Medulla oblongata (tissue), 1 donor: ENCODE results near the gene ENOX2.

Experiments
- DNase-seq: peaks from one replicate; pipeline ENCODE4 v3.0.0-alpha.2; 2015; ENCODE audit errors: extremely low spot score

The ENOX2 gene

GRCh38 chrX:130700629-130701028, 202.4 kb downstream of the ENOX2 start:
- no peak for DNase-seq

DNA sequence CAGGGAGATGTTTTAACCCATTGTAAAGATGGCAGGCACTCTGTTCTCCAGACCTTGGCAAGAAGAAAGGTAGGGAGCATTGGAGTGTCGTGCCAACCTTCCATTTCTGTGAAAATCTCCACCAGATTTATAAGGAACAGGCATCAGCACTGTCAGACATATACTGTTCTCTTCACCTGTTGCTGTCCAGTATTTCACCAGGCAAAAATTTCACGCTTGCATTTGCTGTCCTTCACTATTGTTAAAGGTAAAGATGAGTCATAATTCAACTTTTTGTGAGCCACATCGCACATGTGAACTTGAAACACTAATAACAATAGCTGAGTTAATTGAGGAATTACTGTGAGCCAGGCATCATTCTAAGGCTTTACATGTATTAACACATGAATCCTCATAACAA, 203.4 kb downstream of the ENOX2 start:
- DNase-seq = no peak

DNA sequence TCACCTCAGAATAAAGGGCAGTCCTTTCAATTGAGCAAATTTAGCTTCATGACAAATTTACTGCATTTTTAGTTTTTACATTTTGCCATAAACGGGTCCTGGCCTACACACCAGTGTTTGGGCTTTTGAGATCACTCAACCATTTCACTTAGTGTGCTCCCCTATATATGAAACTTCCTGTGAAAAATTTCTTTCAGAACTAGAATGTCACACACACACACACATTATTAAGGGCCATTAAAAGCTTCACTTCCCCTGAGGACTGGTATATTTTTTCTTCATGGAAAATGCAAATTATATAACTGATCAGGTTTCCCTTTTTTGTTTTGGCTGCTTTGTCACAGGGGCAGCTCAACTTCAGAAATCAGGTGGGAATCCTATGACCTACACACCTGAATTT, 206.5 kb downstream of the ENOX2 start:
- DNase-seq = no peak

DNA sequence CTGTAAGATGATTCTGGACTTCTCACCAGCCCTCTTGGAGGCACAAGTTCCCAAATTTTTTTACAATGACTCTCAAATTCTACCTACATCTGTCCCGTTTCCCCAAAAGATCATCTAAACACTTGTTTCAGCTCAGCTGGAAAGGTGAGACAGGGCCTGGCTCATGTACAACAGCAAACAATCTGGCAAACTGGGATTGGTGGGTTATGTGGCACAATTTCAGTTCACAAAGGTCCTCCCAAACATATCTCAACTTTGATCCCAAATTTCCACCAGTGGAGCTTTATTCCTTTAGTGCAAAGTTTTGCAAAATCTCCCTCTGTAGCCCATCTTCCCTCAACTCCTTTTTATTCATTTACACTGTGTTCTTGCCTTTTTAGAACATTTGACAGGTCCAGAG, 207.1 kb downstream of the ENOX2 start:
- DNase-seq = no peak

- no peak for DNase-seq
Observed at GRCh38 chrX:130694983-130695382, 208.0 kb downstream of the ENOX2 start.

GRCh38 chrX:130691576-130691975, 211.4 kb downstream of the ENOX2 start:
- no peak for DNase-seq

DNA sequence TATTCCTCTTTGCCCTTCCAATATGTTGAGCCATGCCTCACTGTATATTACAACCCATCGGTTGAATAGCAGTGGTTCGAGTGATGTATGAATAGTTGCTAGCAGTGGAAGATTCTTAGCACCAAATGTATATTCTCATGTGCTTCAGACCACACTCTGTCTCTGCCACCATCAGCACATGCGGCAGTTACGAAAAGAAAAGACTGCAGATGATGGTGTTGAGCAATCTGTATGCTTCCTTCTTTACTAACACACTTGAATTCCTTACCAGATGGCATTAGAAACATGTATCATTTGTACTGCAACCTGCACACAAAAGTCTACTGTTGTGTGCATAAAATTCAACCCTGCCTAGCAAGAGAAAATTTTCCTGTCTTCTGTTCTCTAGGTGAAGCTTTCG, 214.6 kb downstream of the ENOX2 start:
- no peak for DNase-seq

DNA sequence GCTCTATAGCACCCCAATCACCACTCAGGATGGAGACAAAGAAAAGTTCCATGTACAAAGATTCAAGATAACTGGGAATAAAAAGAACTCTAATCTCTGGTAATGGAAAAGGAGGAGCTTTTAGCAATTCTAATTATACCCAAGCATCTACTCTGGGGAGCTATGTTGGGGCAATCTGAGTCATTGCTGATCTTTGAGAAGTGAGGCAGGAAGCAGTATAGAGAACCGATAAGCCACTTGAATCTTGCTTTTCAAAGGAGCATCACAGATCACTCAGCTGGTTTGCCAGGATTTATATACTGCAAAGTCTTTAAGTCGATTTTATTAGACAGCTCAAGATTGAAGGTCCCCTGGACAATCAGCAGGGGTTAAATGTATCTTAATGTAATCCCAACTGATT, 220.0 kb downstream of the ENOX2 start:
- DNase-seq = no peak

GRCh38 chrX:130680164-130681035, 222.6 kb downstream of the ENOX2 start:
- DNase-seq = no peak

DNA sequence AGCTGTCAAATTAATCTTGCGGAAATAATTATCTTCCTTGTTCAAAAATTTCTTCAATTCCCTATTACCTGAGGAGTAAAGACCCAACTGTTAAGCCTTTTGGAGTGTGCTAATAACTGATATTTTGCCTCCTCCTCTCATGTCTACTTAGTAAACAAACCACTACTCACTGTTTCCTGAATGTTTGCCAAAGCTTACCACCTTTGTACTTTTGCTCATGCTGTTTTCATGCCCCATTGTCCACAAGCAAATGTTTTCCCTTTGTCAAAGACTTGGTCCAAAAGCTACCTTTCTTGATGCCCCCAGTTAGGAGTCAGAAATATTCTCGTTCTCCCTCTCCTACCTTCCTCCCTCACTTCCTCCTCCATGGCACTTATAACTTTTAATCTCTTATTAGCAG, 226.1 kb downstream of the ENOX2 start:
- no peak for DNase-seq

DNA sequence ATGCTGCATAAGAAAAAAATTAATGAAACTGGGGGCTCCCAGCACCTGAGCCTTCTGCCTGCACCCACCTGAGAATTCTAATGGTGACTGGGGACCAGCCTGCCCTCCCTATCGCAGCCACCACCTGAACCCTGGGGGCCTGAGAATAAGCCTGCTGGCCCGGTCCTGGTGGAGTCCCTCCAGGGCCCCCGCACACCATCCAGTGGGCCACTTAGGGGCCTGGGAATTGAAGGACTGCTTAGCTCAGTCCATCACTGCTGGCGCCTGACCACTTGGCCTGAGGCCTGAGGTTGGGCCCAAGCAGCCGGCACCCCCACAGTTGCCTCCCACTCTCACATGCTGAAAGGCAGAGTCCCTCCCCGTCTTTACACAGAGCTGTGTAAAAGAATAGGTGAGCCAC, 230.8 kb downstream of the ENOX2 start:
- no peak for DNase-seq

GRCh38 chrX:130669233-130669632, 233.8 kb downstream of the ENOX2 start:
- DNase-seq = no peak

- no peak for DNase-seq
Observed at GRCh38 chrX:130665263-130665662, 237.7 kb downstream of the ENOX2 start.

- no peak for DNase-seq
Observed at GRCh38 chrX:130658310-130658709, 244.7 kb downstream of the ENOX2 start.

DNA sequence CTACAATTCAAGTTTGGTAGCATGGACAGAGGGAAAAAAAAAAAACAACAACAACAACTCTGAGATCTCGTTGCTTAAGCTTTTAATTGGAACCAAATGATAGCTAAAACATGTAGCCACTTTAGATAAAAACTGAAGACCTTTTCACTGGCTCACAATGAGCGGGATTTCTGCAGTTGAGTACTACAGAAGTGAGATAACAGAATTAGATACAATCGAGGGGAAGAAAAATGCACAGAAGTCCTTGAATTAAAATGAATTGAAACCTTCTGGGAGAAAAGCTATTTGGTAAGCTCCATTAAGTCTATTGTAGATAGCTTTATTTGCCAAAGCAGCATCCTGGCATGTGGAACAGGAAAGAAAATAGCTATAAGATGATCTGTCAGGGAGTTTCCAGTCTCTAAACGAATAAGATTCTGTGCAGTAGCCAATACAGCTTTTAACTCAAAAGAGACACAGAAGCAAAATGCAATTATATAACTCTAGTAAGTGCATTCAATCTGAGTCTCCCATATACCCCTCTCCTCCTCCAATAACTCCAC, 248.5 kb downstream of the ENOX2 start:
- DNase-seq = no peak

DNA sequence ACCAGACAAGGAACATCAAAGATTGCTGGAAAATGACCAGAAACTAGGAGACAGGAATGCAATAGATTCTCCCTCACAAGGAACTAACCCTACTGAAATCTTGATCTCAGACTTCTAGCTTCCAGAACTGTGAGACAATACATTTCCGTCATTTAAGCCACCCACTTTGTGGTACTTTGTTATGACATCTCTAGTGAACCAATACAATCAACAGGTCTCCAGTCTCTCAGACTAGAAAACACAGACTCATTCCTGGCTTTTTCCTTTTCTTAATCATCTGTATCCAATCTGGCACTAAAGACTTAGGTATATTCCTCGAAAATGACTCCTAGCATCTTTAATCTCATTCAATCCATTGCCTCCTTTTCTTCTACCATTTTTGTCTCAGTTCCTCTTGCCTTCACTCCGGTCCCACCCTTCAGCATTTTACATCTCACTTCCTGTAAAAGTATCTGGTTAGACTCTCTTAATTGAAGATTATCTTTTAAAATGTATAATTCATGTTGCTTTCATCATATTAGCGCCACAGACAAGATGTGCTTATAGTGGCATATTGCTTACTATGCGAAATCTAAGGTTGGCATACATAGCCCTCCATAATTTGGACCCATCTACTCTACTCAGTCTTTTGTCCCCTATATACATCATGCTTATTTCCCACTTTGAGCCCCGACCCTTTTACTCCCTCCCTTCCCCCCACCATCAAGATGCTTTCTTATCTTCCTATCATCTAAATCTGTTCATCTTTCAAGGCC, 250.0 kb downstream of the ENOX2 start:
- DNase-seq = no peak

DNA sequence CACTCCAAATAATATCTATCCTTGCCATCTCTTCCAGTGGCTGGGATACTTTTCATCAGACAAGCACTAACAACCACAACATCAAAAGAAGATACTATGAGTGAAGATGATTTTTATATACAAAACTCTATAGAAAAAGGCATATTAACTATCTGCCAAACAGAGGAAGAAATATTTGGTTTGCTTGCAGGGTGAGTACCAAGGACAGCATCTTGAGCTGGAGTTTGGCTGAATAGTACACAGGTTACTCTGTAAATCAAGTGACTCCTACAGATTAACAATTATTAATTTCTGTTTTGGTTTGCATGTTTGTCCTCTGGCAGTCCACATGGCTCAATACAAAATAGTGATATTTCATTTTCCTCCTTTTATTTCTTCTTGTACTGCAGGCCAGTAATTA, 253.3 kb downstream of the ENOX2 start:
- DNase-seq = no peak

- no peak for DNase-seq
Observed at GRCh38 chrX:130647468-130647867, 255.5 kb downstream of the ENOX2 start.

- DNase-seq = no peak
Observed at GRCh38 chrX:130645955-130646583, 256.9 kb downstream of the ENOX2 start.

- no peak for DNase-seq
Observed at GRCh38 chrX:130637591-130637990, 265.4 kb downstream of the ENOX2 start.

- DNase-seq = no peak
Observed at GRCh38 chrX:130636277-130636676, 266.7 kb downstream of the ENOX2 start.

- DNase-seq = no peak
Observed at GRCh38 chrX:130631011-130631410, 272.0 kb downstream of the ENOX2 start.
